Measurements from ENCODE around the gene EVA1A.

DNA sequence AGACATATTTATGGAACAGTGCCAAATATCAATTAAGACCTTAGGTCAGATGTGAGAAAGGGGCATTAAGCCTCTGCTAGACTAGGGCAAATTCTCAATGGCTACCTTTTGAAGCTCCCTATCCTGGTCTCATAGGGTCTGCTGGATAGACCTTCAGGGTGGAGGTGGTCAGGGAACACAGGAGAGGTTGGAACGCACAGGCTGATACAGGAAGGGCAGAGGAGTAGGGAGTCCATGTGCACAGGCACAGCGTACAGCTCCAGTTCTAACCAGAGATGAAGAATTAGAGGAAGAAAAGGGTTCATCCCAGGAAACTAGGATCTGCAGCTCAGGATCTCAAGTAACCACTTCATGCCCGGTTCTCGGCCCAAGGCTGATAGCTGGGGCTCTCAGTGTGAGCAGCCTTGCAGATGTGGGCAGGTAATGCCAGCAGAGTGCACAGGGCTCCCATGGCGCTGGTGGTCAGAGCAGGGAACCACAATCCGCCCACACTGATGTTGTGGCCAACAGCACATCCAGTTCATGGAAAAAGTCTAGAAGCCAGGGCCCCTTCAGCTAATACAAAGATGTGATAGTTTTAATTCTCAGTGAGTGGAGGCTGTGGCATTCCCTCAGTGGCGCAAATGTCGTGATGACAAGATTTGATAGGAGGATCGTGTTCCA is 3.4 kb upstream of the EVA1A start:
- TF ChIP-seq, protein P1, sequence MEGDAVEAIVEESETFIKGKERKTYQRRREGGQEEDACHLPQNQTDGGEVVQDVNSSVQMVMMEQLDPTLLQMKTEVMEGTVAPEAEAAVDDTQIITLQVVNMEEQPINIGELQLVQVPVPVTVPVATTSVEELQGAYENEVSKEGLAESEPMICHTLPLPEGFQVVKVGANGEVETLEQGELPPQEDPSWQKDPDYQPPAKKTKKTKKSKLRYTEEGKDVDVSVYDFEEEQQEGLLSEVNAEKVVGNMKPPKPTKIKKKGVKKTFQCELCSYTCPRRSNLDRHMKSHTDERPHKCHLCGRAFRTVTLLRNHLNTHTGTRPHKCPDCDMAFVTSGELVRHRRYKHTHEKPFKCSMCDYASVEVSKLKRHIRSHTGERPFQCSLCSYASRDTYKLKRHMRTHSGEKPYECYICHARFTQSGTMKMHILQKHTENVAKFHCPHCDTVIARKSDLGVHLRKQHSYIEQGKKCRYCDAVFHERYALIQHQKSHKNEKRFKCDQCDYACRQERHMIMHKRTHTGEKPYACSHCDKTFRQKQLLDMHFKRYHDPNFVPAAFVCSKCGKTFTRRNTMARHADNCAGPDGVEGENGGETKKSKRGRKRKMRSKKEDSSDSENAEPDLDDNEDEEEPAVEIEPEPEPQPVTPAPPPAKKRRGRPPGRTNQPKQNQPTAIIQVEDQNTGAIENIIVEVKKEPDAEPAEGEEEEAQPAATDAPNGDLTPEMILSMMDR (IDR thresholded peaks at IDR 0.05; ENCODE audit: insufficient read depth, low read length, poor library complexity, severe bottlenecking), result no peak
- no peak for TF ChIP-seq EZH2phosphoT487 (conservative IDR thresholded peaks at IDR 0.05; ENCODE audit: low read length)
